Astrocyte of the cerebellum (primary cell): ENCODE data around the gene SCGB1D4.
A peak's percentile ranks its signal among the peaks of the same experiment; 100 is the strongest.
"Not testable (repeated sequence)": the region's sequence is repeated elsewhere in the genome, so short reads cannot be mapped to it uniquely, and the experiment has no call there.

Experiments
- DNase-seq: peaks from one replicate; pipeline ENCODE4 v3.0.0-alpha.2; 2011; ENCODE audit warnings: low read depth
- H3K4me3 ChIP-seq: 2 replicates; pipeline ENCODE4 v1.5.1; 2011; ENCODE audit warnings: mild to moderate bottlenecking, low read depth, low read length, moderate library complexity
- in situ Hi-C: cut with HindIII; loops from 2 replicates; pipeline ENCODE4 v1.10.0; 2017; ENCODE audit warnings: low sequenced_read_pairs
- TF ChIP-seq, protein P1 (sequence below): IDR thresholded peaks from 2 replicates; pipeline ENCODE4 v1.5.1; 2012; ENCODE audit warnings: low read length, low read depth, moderate library complexity, mild to moderate bottlenecking; ENCODE audit errors: missing control alignments

The SCGB1D4 gene

DNA sequence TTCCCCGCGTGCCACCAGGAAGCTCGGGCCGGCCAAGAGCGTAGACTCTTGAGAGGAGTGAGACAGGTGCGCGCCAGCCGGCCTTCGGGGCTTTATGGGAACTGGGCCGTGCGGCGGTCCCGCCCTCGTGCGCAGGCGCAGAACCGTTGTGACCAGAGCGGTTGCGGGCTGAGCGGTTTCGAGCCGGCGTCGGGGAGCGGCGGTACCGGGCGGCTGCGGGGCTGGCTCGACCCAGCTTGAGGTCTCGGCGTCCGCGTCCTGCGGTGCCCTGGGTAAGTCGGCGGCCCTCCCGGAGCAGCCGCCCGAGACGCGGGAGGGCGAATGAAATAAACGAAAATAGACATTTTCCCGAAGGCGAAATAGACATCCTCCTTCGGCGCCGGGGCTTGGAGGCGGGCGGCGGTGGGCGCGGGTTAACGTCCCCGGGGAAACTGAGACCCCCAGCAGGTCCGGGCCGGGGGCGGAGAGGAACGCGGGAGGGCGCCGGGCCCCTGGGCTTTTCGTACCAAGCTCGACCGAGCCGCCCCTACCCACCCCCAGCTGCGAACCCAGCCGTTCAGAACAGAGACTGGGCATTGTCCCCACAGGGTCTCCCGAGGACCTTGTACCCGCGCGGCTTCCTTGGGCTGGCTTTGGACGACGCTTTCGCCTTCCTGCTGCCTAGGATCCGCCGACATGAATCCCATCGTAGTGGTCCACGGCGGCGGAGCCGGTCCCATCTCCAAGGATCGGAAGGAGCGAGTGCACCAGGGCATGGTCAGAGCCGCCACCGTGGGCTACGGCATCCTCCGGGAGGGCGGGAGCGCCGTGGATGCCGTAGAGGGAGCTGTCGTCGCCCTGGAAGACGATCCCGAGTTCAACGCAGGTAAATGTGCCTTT is 38.7 kb upstream of the SCGB1D4 start, which contains the start of gene ASRGL1:
TSS of gene ASRGL1 (plus strand) at position 146 of the 879 bp plus-strand sequence. CDS start at position 676, 530 bp downstream.
- in situ Hi-C loops = no loop called here
- DNase-seq = peak; percentile 3
- peak within 1 kb of the TSS; percentile 60 for H3K4me3 ChIP-seq

DNA sequence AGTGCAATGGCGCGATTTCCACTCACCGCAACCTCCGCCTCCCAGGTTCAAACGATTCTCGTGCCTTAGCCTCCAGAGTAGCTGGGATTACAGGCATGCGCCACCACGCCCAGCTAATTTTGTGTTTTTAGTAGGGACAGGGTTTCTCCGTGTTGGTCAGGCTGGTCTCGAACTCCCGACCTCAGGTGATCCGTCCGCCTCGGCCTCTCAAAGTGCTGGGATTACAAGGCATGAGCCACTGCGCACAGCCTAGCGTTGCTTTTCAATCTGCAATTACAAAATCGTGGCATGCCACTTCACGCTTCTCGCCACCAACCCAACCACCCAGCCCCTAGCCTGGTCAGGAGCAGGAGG is 38.1 kb upstream of the SCGB1D4 start:
- in situ Hi-C loops, DNase-seq: not testable (repeated sequence)
- peak overlapping the region; percentile 60 for H3K4me3 ChIP-seq

More for the DNA sequence above, 38.7 kb upstream of the SCGB1D4 start, which contains the start of gene ASRGL1:
- TF ChIP-seq, protein P1, sequence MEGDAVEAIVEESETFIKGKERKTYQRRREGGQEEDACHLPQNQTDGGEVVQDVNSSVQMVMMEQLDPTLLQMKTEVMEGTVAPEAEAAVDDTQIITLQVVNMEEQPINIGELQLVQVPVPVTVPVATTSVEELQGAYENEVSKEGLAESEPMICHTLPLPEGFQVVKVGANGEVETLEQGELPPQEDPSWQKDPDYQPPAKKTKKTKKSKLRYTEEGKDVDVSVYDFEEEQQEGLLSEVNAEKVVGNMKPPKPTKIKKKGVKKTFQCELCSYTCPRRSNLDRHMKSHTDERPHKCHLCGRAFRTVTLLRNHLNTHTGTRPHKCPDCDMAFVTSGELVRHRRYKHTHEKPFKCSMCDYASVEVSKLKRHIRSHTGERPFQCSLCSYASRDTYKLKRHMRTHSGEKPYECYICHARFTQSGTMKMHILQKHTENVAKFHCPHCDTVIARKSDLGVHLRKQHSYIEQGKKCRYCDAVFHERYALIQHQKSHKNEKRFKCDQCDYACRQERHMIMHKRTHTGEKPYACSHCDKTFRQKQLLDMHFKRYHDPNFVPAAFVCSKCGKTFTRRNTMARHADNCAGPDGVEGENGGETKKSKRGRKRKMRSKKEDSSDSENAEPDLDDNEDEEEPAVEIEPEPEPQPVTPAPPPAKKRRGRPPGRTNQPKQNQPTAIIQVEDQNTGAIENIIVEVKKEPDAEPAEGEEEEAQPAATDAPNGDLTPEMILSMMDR = no peak

DNA sequence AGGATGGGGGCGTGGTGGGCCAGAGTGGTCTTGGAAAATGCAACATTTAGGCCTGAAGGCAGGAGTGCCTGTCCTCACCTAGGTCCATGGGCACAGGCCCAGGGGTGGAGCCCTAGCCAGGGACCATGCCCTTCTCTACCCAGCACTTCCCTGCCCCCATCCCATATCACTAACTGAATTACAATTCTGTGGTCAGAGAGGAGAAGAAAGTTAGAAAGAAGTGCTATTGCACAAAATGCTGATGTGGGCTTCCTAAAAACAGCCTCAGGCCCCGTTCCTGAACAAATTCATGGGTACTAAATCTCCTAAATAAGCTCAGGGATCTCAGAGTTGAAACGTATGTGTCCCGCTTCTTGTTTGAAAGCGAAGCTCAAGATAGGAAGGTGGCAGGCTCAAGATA is 34.9 kb upstream of the SCGB1D4 start:
- no peak overlapping the region for H3K4me3 ChIP-seq
- in situ Hi-C loops = no loop called here
- DNase-seq = no peak
- TF ChIP-seq, protein P1 = no peak

DNA sequence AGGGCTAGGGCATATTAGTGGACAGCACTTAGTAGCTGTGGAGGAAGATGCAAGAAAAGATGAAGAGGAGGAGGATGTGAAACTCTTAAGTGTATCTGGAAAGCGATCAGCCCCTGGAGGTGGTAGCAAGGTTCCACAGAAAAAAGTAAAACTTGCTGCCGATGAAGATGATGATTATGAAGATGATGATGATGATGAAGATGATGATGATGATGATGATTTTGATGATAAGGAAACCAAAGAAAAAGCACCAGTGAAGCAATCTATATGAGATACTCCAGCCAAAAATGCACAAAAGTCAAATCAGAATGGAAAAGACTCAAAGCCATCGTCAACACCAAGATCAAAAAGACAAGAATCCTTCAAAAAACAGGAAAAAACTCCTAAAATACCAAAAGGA is 32.4 kb upstream of the SCGB1D4 start:
- in situ Hi-C loops, H3K4me3 ChIP-seq, DNase-seq: not testable (repeated sequence)

DNA sequence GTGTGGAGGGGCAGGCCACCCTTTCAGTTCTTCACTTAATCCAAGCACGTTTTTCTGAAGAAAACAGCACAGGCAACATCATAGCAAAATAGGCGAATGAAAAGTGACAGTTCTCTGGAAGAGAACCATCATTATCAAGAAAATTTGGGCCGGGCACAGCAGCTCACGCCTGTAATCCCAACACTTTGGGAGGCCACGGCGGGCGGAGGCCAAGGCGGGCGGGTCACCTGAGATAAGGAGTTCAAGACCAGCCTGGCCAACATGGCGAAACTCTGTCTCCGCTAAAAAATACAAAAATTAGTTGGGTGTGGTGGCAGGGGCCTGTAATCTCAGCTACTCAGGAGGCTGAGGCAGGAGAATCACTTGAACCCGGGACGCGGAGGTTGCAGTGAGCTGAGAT is 28.7 kb upstream of the SCGB1D4 start:
- H3K4me3 ChIP-seq, in situ Hi-C loops, DNase-seq: not testable (repeated sequence)

DNA sequence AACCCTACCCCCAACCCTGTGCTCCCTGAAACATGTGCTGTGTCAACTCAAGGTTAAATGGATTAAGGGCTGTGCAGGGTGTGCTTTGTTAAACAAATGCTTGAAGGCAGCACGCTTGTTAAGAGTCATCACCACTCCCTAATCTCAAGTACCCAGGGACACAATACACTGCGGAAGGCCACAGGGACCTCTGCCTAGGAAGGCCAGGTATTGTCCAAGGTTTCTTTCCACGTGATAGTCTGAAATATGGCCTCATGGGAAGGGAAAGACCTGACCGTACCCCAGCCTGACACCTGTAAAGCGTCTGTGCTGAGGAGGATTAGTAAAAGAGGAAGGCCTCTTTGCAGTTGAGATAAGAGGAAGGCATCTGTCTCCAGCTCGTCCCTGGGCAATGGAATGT is 27.8 kb upstream of the SCGB1D4 start:
- DNase-seq, in situ Hi-C loops: not testable (repeated sequence)

DNA sequence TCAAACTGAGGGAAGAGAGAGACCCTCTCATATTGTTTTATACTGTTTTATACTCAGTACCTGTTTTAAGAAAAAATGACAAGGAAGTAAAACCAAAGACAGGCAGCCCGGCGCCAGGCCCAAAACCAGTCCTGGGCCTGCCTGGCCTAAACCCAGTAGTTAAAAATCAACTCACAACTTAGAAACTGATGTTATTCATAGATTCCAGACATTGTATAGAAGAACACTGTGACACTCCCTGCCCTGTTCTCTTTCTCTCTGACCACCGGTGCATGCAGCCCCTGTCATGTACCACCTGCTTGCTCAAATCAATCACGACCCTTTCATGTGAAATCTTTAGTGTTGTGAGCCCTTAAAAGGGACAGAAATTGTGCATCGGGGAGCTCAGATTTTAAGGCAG is 26.9 kb upstream of the SCGB1D4 start:
- H3K4me3 ChIP-seq, in situ Hi-C loops, DNase-seq: not testable (repeated sequence)

More for the DNA sequence above, 27.8 kb upstream of the SCGB1D4 start:
- H3K4me3 ChIP-seq = not testable (repeated sequence)

DNA sequence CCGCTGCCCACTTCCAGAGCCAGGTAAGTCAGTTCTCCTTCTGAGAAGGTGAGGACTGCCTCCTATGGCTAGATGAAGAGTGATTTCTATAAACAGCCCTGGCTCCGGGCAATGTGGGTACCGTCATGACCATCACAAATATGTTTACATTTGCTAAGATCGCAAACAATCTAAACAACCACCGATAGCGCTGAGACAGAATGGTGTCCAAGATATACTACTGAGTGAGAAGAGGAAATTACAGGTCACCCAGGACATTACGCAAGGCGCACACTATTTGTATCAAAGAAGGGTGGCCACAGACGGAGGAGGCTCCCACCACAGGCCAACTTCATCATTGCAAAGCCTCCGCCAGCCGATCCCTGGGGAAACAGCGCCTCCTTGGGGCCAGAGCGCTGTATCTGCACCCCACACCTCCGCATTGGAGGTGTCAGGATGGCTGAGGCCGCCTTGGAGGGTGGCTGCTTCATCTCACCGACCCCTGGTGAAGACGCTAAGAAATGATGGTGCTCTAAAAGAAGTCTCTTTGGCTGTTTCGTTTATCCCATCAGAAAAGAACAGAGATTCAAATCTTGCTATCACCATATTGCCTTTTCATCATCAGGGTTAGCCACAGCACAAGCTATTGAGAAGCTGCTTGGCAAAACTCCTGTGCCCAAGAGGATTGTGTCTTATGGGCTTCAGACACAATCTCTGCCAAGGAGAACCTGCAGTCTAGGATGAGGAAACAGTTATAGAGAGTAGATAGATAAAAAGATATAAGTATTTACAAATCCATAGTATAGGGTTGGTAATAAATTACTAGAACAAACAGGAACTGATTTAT is 26.1 kb upstream of the SCGB1D4 start:
- no peak overlapping the region for H3K4me3 ChIP-seq
- in situ Hi-C loops = loop anchor here (5.0 kb wide), 1 partner anchor 53 kb away; the partner anchor contains the start of gene SCGB2A2
- no peak for DNase-seq
- TF ChIP-seq, protein P1 = peak; percentile 41

DNA sequence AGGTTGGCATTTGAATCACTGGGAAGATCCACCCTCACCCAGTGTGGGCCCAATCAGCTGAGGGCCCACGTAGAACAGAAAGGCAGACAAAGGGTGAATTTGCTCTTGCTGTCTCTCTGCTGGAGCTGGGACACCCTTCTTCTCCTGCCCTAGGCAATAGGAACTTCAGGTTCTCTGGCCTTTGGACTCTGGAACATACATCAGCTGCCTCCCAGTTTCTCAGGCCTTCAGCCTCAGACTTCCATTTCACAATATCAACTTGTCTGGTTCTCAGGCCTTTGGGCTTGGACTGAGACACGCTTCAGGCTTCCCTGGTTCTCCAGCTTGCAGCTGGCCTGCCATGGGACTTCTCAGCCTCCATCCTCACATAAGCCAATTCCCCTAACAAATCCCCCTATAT is 23.6 kb upstream of the SCGB1D4 start:
- DNase-seq = no peak
- no peak overlapping the region for H3K4me3 ChIP-seq
- TF ChIP-seq, protein P1 = no peak
- in situ Hi-C loops = loop anchor here (5.0 kb wide), 1 partner anchor 50 kb away; the partner anchor contains the start of gene SCGB2A2
